Measurements from ENCODE around the gene WDR90.

WDR90 gene

GRCh38 chr16:710500-711075 is 61.4 kb downstream of the WDR90 start:
- Histone ChIP-seq H2AFZ (ENCODE audit: low read length) (no peak overlapping the region), H3K27ac (ENCODE audit: low read depth, low read length, poor library complexity, severe bottlenecking) (no peak overlapping the region), H3F3A (ENCODE audit: insufficient read depth, low read length) (no peaks in the 10 kb centered on the region), H4K20me1 (ENCODE audit: insufficient read depth, low read length) (no peaks in the 10 kb centered on the region), H3K9me3 (ENCODE audit: low read length) (no peaks in the 10 kb centered on the region), H3K4me3 (ENCODE audit: low read depth, low read length, poor library complexity, severe bottlenecking) (no peak overlapping the region), H3K9ac (ENCODE audit: low read length) (no peak overlapping the region), H3K9me2 (ENCODE audit: low read depth, low read length) (no peaks in the 10 kb centered on the region), H3K4me2 (ENCODE audit: low read length) (no peak overlapping the region), H3K36me3 (ENCODE audit: insufficient read depth, low read length) (no peaks in the 10 kb centered on the region), H3K79me2 (ENCODE audit: insufficient read depth, low read length) (no peaks in the 10 kb centered on the region), H3K27me3 (ENCODE audit: insufficient read depth, low read length) (peaks cover 14% of the 10 kb centered on the region), H3K4me1 (ENCODE audit: insufficient read depth, low read length, severe bottlenecking) (peaks cover 10% of the 10 kb centered on the region)
- TF ChIP-seq, protein P1, sequence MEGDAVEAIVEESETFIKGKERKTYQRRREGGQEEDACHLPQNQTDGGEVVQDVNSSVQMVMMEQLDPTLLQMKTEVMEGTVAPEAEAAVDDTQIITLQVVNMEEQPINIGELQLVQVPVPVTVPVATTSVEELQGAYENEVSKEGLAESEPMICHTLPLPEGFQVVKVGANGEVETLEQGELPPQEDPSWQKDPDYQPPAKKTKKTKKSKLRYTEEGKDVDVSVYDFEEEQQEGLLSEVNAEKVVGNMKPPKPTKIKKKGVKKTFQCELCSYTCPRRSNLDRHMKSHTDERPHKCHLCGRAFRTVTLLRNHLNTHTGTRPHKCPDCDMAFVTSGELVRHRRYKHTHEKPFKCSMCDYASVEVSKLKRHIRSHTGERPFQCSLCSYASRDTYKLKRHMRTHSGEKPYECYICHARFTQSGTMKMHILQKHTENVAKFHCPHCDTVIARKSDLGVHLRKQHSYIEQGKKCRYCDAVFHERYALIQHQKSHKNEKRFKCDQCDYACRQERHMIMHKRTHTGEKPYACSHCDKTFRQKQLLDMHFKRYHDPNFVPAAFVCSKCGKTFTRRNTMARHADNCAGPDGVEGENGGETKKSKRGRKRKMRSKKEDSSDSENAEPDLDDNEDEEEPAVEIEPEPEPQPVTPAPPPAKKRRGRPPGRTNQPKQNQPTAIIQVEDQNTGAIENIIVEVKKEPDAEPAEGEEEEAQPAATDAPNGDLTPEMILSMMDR (IDR thresholded peaks at IDR 0.05; ENCODE audit: low read length), result no peak
- no peak for TF ChIP-seq EZH2 (IDR thresholded peaks at IDR 0.05; ENCODE audit: borderline replicate concordance, low read length)

DNA sequence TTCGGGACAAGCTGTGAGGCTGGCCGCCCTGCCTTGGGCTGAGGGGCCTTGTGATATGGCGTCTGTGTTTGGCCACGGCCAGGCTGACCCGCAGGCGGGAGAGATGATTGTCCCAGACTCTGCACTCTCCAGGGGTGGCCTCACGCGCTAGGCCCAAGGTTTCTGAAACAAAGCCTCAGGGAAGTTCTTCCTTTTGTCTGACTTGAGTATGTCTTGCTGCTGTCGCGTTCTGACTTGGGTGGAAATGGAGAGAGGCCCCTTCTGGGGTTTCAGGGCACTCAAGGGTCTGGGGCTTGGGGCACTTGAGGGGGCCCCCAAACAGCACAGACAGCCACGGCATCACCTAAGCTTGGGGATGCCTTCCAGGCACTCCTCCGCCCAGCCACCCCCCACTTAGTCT is 61.9 kb downstream of the WDR90 start:
- Histone ChIP-seq H3K9me3 (ENCODE audit: low read length) (no peaks in the 10 kb centered on the region), H3K4me1 (ENCODE audit: insufficient read depth, low read length, severe bottlenecking) (peaks cover 11% of the 10 kb centered on the region), H3K36me3 (ENCODE audit: insufficient read depth, low read length) (no peaks in the 10 kb centered on the region), H3K27me3 (ENCODE audit: insufficient read depth, low read length) (peaks cover 16% of the 10 kb centered on the region), H3K9me2 (ENCODE audit: low read depth, low read length) (no peaks in the 10 kb centered on the region), H3K9ac (ENCODE audit: low read length) (no peak overlapping the region), H3K4me2 (ENCODE audit: low read length) (no peak overlapping the region), H2AFZ (ENCODE audit: low read length) (no peak overlapping the region), H3K27ac (ENCODE audit: low read depth, low read length, poor library complexity, severe bottlenecking) (no peak overlapping the region), H3K4me3 (ENCODE audit: low read depth, low read length, poor library complexity, severe bottlenecking) (no peak overlapping the region), H3F3A (ENCODE audit: insufficient read depth, low read length) (no peaks in the 10 kb centered on the region), H4K20me1 (ENCODE audit: insufficient read depth, low read length) (no peaks in the 10 kb centered on the region), H3K79me2 (ENCODE audit: insufficient read depth, low read length) (no peaks in the 10 kb centered on the region)
- TF ChIP-seq, protein P1 (IDR thresholded peaks at IDR 0.05; ENCODE audit: low read length), result no peak
- TF ChIP-seq EZH2 (IDR thresholded peaks at IDR 0.05; ENCODE audit: borderline replicate concordance, low read length), result no peak

DNA sequence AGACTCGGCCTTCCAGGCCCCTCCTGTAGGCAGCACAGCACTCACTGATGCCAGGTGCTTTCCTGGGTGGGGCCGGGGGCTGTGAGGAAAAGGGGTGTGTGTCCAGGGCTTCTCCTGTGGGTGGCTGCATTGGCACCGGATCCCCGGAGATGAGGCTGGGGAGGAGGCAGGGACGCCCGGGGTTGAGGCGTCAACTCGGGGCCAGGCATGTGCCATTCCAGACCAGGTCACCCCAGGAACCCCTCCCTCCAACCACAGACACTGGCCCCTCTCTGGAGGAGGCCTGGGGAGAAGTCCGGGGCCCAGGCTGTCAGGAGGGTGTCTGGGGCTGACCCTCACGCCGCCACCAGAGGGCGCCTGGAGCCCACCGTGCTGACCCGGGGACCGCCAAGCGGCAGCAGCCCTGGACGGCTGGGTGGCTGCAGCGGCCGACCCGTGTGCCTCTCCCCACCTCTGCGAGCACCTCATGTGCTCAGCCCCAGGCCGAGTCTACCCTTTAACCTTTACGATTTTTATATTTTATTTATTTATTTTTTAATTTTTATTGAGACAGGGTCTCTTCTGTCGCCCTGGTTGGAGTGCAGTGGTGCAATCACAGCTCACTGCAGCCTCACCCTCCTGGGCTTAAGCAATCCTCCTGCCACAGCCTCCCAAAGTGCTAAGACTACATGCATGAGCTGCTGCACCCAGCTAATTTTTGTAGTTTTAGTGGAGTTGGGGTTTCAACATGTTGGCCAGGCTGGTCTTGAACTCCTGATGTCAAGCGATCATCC is 62.6 kb downstream of the WDR90 start:
- H3K4me2 ChIP-seq (ENCODE audit: low read length), result no peak overlapping the region

More for the DNA sequence above, 62.6 kb downstream of the WDR90 start:
- H3K4me3 ChIP-seq (ENCODE audit: low read depth, low read length, poor library complexity, severe bottlenecking), result no peak overlapping the region
- H3K27me3 ChIP-seq (ENCODE audit: insufficient read depth, low read length), result peaks cover 22% of the 10 kb centered on the region
- H3K79me2 ChIP-seq (ENCODE audit: insufficient read depth, low read length), result no peaks in the 10 kb centered on the region
- peaks cover 15% of the 10 kb centered on the region for H3K4me1 ChIP-seq (ENCODE audit: insufficient read depth, low read length, severe bottlenecking)
- no peaks in the 10 kb centered on the region for H3F3A ChIP-seq (ENCODE audit: insufficient read depth, low read length)
- no peak overlapping the region for H3K27ac ChIP-seq (ENCODE audit: low read depth, low read length, poor library complexity, severe bottlenecking)
- H4K20me1 ChIP-seq (ENCODE audit: insufficient read depth, low read length), result no peaks in the 10 kb centered on the region
- H3K9me3 ChIP-seq (ENCODE audit: low read length), result no peaks in the 10 kb centered on the region
- no peaks in the 10 kb centered on the region for H3K9me2 ChIP-seq (ENCODE audit: low read depth, low read length)
- no peak overlapping the region for H3K9ac ChIP-seq (ENCODE audit: low read length)
- H2AFZ ChIP-seq (ENCODE audit: low read length), result no peak overlapping the region
- TF ChIP-seq, protein P1 (IDR thresholded peaks at IDR 0.05; ENCODE audit: low read length), result peak; percentile 79
- TF ChIP-seq EZH2 (IDR thresholded peaks at IDR 0.05; ENCODE audit: borderline replicate concordance, low read length), result no peak
- no peaks in the 10 kb centered on the region for H3K36me3 ChIP-seq (ENCODE audit: insufficient read depth, low read length)
